Measurements from ENCODE around the gene HDAC11. TPM values are rescaled to one million over a fixed set of nuclear protein-coding genes. Genes with fewer than 3 reads are reported as not detected.

Gene HDAC11, protein sequence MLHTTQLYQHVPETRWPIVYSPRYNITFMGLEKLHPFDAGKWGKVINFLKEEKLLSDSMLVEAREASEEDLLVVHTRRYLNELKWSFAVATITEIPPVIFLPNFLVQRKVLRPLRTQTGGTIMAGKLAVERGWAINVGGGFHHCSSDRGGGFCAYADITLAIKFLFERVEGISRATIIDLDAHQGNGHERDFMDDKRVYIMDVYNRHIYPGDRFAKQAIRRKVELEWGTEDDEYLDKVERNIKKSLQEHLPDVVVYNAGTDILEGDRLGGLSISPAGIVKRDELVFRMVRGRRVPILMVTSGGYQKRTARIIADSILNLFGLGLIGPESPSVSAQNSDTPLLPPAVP
- total RNA-seq = 17.8 and 36.2 TPM in 2 replicates

DNA sequence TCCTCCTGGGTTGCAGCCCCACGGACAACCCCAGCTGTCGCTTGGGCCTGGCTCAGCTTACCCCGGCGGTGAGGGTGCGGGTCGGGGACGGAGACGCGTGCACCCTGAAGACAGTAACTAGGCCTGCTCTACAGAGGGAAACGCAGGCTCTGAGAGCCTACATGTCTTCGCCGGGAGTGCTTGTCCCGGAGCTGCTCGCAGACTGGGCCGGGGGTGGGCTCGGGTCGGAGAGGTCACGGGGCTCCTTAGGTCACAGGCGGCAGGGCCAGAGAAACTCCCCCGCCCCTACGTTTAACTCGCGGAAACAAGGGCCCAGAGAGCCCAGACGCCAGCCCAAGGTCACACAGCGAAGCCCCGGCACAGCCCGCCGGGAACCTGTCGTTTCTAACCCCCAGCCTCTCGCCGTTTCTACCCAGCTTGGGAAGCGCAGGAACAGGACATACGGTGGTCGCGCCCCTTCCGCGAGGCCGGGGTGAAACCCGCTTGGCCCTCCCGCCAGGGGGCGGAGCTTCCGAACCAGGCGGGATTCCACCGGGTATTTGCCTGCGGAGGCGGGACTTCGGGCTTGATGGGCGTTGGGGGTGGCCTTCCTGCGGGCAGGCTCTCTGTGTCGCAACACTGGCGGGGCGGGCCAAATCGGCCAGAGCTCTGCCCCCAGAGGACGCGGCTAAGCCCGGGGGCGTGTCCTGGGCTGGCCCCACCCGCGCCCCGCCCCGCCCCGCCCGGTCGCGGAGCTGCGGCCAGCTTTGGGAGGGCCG is at the start of gene HDAC11:
Gene HDAC11, plus strand, starts transcription at position 725 of the 758 bp plus-strand sequence. CDS start 42 bp downstream, outside the sequence.

DNA sequence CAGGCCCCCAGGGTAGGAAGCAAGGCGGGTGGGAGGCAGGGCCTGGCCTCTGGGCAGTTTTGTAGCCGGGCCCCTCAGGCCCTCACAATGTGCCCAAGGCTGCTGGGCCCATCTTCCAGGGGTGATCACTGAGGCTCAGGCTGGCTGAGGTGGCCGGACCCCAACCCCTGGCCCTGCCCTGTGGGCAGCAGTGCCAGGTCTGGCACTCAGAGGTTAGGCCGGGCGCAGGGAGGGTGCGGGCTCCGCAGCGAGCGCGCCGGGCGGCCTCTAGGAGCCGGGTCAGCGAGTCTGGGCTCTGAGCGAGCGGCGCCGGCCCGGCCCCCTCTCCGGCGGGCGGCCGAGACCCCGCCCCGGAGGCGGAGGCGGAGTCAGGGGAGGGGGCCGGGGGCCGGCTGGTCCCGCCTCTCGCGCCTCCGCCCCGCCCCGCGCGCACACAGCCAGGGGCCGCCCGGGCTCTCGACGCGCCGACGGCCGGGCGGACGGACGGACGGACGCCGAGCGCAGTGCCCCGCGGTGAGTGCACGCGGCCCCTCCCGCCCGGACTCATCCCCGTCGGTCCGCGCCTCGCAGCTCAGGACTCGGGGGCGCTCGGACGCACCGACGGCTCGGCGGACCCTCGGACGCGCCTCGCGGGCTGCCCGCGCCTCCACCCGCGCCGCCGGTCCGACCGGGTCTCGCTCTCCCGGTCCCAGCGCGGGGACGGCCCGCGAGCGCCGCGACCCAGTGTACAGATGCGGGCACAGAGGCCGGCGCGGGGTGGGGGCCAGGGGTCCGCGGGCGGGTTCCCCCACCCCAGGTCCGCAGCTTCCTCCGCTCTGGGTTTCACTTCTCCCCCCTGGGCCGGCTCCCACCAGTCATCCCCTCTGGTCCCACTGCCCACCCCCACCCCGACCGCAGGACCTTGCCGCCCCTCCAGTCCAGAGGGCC is 68.9 kb downstream of the HDAC11 start, which contains the start of gene FBLN2:
Gene FBLN2, plus strand, starts transcription at position 430 of the 927 bp plus-strand sequence. CDS start 21,231 bp downstream, outside the sequence.

Other genes with a start within 250 kb of the HDAC11 start
- gene NUP210, start 60.0 kb upstream of the HDAC11 start, total RNA-seq = under 0.01 and 0.21 TPM in 2 replicates
- gene FBLN2, start 68.8 kb downstream of the HDAC11 start, total RNA-seq = 1.4 and 35.7 TPM in 2 replicates